NCI-H226 (cell line): ENCODE results near the gene GJD3.

ENCODE experiments used
- DNase-seq: peaks from one replicate; pipeline ENCODE4 v3.0.0-alpha.2; 2015

Gene GJD3

DNA sequence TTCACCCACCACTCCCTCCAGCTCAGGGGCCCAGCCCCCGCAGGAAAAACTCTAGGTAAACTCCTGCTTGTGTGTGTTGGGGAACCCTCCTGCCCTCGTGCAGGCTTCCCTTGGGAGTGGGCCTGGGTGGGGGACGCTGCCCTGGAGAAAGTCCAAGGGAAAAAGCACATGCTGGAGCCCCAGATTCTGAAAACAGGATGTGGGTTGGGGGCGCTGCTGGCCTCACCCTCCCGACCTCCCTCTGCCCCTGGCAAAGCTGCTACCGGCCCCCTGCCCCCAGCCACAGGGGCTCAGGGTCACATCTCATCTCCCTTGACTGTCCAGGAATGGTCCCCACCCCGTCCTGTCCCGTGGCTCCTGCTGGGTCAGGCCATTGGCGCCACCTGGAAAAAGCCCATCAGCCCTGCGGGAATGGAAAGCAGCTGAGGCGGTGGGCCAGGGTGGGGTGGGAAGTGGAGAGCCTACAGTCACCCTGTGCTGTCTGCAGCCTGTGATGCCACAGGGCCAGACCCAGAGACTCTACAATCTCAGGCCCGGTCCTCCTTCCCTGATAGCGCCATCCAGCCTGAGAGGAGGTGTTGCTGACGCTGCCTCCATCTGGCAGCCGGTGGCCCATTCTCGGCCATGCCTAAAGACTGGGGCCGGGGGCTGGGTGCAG is 2.5 kb upstream of the GJD3 start:
- no peak for DNase-seq

DNA sequence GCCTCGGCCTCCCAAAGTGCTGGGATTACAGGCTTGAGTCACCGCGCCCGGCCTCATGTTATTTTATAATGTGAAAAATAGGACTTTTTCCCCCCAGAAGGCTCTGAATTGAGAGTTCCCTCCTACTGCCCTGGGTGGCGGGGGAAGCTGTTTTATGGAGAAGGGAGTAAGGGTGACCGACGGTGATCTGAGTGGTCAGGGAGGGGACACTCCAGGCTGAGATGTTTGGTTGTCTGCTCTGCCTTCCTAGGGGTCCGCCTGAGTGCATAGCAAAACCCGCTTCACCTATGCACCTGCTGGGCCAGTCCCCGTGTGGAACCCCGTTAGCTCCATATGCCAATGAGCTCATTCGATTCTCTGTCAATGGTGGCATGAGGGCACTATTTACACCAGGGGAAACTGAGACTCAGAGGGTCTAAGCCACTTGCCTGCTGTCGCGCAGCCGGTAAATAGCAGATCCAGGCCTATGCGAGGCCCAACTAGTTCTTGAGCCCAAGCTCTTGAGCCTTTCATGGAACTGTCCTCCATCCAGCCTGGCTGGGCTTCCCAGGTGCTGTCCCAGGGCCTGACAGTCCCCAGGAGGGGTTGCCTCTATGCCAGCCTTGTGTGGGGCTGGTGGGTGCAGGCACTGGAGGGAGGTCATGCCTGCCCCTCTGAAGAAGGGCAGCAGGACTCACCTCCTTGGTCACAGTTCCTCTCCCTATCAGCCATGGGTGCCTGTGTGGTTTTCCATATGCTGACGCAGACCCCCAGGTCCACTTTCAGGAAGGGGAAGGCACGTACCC is 1.7 kb upstream of the GJD3 start:
- no peak for DNase-seq

DNA sequence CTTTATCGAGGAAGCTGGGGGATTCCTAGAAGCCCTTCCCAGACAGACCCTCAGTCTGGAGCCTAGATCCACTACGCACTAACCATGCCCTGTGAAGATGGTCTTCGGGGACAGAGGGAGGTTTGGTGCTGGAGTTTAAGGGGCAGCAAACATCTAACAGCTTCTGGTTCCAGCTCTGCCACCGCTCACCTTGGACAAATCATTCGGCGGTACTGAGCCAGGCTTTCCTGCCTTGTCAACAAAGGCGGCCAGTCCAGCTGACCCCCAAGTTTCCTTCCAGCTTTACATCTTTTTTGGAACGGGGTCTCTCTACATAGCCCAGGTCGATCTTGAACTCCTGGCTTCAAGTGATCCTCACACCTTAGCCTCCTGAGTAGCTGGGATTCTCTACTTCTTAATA is 369 bp upstream of the GJD3 start:
- no peak for DNase-seq

DNA sequence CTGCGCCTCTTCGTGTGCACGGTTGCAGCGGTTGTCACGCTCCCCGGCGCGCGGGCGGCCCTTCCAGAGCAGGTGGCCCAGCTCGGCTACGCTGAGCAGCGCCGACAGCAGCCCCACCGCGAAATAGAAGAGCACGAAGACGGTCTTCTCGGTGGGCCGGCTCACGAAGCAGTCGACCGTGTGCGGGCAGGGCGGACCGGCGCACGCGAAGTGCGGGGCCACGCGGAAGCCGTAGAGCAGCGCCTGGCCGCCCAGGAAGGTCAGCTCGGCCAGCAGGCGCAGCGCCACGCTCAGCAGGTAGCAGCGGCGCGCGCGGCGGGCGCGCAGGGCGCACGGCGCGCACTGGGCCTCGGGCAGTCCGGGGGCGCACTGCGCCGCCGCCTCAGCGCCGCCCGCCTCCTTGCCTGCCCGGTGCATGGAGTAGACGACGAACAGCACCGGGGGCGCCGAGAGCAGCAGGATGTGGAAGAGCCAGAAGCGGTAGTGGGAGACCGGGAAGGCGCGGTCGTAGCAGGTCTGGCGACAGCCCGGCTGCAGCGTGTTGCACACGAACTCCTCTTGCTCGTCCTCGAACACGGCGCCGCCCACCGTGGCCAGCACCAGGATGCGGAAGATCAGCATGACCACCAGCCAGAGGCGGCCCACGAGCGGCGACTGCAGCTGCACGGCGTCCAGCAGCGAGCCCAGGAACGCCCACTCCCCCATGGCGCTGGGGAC is 1.3 kb downstream of the GJD3 start:
- DNase-seq = no peak

DNA sequence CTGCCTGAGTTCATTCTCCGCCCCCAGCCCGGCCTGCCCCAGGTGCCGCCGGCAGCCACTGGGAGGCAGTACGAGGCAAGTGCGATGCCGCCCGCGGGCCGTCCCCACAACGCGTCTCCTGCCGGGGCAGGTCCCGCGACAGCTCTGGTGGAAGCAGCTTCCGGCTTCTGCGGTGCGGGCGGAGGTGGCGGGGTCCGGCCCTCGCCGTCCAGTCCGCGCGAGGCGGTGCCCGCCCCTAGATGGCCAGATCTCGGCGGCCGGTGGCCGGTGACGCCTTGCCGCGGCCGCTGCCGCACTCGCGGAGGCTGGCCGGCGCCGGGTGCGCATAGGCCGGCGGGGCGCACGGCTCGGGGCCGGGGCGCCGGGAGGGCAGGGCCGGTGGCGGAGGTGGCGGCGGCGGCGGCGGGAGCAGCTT is 1.8 kb downstream of the GJD3 start:
- DNase-seq = peak; percentile 79

DNA sequence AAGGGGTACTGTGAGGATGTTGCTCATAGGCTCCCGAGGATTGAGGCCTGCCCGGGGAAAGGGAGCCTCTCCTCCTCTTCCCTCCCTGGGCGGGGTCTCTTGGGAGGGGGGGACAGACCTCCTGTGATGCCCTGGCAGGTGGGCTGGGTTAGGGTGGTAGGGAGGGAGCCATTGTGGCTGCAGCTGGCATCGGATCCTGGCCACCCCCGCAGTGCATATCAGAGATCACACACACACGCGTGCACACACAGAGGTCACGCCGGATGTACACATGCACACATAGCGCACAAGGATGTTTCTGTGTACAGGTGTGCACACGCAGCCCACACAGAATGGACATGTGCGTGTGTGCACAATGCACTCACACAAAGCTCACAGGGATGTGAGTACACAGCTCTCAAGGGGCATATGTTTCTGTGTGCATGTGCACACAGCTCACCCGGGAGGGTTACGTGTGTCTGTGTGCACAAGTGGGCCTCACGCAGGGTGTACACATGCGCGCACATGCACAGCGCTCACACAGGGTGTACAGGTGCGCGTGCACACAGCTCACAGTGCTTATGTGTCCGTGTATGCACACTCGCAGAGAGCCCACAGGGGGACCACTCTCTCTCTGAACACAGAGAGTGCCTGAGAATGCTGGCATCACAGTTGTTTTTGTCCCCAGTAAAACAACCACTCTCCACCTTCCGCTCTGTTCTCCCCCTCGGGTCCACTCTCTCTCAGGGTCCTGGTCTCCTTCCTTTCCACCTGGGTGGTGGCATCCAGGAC is 2.4 kb downstream of the GJD3 start:
- no peak for DNase-seq

DNA sequence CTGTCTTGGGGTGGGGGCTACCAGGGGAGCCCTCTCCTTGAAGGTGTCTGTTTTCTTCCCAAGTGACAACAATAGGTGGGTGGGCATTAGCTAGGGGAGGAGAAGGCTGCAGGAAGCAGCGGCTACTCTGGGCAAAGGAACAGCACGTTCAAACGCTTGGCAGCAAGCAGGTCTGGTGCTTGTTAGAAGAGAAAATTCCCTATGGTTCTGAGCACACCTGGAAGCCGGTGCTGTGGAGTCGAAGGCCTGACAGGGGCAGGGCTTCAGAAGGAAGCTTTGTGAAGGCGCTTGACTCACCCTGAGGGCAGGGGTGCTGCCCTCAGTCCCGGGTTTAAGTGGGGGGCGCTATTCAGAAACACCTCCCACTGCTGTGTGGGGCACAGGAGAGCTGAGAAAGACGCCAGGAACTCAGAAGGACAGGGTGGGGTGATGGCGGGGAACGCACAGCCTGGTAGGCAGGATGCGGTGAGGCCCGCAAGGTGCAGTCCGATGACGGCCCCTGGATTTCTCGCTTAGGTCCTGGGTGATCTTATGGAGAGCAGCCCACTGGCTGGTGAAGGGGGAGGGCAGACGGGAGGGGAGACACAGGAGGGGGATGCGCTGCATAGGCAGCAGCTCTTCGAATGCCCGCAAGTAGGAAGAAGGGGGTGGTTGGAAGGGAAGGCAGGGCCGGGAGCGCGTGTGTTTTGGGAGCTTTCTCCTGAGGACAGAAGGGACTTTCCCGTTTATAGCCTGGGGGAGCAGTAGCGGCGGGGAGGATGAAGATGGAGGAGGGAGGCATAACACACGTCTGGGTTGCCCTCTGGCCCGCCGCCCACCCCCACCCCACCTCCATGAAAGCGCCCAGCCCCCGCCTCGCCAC is 3.2 kb downstream of the GJD3 start:
- DNase-seq = no peak

DNA sequence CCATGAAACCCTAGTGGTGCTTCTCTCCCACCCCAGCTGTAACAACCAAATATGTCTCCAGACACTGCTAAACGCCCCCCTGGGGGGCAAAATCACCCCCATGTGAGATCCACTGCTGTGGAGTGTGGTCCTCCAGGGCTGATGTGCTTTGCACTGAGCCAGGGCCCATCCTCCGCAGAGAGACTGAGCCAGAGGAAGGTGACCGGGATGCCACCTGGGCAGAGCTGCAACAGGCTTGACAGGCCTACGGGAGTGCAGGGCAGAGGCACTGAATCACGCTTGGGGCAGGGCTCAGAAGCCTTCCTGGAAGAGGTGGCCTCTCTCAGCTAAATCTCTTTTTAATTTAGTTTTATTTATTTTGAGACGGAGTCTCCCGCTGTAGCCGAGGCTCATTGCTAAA is 4.4 kb downstream of the GJD3 start:
- DNase-seq = no peak

DNA sequence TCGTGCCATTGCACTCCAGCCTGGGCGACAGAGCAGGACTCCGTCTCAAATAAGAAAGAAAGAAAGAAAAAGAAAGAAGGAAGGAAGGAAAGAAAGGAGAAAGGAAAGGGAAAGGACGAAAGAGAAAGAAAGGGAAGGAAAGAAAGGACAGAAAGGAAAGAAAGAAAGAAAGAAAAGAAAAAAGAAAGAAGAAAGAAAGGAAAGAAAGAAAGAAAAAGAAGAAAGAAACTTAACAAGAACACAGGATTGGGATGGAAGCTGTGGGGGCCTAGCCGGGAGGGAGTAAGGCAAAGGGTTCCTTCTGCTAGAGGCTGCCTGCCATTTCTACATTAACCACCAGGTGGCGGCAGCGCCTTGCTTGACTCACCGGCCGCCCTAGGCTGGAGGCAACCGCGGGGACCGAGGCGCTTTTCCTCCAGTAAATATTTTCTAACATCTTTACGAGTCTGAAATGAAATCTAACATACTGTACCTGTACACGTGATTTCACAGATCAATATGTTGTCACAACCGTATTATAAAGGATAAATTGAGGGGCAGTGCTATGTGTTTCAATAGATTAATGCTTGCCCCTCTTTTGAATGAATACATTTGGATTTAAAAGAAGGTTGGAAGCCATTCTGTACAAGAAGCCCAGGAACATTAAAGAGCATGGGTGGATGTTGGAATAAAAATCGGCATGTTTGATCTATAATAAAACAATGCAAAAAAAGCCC is 6.1 kb downstream of the GJD3 start:
- DNase-seq = peak; percentile 62

DNA sequence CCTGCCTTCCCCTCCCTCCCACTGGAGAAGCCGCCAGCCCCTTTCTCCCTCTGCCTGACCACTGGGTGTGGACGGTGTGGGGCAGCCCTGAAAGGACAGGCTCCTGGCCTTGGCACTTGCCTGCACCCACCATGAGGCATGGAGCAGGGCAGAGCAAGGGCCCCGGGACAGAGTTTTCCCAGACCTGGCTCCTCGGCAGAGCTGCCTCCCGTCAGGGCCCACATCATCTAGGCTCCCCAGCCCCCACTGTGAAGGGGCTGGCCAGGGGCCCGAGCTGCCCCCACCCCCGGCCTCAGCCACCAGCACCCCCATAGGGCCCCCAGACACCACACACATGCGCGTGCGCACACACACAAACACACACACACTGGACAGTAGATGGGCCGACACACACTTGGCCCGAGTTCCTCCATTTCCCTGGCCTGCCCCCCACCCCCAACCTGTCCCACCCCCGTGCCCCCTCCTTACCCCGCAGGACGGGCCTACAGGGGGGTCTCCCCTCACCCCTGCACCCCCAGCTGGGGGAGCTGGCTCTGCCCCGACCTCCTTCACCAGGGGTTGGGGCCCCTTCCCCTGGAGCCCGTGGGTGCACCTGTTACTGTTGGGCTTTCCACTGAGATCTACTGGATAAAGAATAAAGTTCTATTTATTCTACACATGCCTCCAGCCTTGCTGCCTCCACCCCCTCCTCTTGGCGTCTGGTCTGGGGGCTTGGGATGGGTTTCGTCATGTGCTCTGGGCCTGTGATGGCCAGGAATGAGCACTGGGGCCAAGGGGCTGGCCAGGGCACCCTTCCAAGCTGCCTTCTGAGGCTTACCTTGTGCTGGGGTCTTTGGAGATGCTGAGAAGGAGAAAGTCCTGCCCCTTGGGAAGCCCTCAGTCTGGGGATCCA is 7.3 kb downstream of the GJD3 start:
- no peak for DNase-seq

DNA sequence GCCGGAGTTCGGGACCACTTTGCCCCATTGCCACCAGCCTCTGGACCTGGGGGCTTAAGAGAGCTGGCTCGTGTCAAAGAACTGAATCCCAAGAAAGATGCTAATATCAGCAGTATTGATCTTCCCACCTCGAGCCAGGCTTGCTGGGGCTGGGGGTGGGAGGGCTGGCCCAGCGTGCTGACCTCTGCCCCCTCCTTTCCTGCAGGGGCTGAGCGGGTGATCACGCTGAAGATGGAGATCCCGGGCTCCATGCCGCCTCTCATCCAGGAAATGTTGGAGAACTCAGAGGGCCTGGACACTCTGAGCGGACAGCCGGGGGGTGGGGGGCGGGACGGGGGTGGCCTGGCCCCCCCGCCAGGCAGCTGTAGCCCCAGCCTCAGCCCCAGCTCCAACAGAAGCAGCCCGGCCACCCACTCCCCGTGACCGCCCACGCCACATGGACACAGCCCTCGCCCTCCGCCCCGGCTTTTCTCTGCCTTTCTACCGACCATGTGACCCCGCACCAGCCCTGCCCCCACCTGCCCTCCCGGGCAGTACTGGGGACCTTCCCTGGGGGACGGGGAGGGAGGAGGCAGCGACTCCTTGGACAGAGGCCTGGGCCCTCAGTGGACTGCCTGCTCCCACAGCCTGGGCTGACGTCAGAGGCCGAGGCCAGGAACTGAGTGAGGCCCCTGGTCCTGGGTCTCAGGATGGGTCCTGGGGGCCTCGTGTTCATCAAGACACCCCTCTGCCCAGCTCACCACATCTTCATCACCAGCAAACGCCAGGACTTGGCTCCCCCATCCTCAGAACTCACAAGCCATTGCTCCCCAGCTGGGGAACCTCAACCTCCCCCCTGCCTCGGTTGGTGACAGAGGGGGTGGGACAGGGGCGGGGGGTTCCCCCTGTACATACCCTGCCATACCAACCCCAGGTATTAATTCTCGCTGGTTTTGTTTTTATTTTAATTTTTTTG is 8.5 kb downstream of the GJD3 start:
- no peak for DNase-seq

DNA sequence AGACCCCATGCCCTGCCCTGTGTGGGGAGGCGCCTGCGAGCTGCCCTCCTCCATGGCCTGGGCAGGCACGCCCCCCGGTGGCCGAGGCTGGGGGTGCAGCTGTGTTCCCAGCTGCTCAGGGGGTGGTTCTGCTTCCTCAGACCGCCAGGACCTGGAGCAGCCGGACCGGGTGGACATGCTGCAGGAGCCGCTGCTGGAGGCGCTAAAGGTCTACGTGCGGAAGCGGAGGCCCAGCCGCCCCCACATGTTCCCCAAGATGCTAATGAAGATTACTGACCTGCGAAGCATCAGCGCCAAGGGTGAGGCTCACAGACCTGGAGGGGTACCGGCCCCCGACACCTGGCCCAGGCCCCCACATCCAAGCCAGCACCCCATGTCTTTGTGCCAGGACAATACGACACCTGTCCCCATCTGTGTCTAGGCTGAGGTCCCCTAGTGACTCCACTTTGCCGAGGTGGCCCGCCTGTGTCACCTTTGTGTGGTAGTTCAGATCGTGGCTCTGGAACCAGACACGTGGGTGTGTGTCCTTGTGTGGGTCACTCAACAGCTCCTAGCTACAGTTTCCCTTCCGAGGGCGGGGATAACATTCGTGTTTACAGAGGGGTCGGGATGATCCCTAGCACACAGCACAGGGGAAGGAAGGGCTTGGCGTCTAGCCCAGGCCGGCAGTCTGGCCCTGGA is 9.3 kb downstream of the GJD3 start:
- DNase-seq = no peak

DNA sequence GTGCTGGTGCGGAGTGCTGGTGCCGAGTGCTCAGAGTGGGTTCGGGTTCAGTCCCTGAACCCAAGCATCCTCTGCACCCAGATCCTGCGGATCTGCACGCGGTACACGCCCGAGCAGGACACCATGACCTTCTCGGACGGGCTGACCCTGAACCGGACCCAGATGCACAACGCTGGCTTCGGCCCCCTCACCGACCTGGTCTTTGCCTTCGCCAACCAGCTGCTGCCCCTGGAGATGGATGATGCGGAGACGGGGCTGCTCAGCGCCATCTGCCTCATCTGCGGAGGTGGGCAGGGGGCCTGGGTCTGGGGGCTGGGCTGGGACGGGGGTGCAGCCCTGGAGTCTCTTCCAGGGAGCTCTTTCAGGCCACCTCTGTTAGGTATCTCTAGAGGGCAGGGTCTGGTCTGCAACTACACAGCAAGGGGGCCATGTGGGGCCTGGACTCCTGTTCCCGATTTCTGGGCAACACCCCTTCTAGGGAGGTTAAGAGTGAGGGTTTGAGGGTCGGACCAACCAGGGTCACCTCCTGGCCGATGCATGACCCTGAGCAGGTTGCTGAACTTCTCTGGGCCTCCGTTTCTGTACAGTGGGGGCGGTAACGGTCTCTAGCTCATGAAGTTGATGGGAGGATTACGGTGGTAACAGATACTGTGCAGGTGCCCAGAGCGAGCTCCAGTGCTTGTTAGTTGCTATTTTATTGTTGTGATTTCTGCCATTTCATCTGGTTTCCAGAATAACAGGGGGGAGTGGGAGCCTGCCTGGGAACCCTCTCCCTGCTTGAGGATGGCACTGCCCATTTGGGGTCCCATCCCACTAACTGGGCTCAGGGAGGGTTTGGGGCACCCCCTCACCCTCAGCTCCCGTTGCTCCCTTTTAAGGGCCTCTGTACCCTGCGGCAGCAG is 10.1 kb downstream of the GJD3 start:
- no peak for DNase-seq

DNA sequence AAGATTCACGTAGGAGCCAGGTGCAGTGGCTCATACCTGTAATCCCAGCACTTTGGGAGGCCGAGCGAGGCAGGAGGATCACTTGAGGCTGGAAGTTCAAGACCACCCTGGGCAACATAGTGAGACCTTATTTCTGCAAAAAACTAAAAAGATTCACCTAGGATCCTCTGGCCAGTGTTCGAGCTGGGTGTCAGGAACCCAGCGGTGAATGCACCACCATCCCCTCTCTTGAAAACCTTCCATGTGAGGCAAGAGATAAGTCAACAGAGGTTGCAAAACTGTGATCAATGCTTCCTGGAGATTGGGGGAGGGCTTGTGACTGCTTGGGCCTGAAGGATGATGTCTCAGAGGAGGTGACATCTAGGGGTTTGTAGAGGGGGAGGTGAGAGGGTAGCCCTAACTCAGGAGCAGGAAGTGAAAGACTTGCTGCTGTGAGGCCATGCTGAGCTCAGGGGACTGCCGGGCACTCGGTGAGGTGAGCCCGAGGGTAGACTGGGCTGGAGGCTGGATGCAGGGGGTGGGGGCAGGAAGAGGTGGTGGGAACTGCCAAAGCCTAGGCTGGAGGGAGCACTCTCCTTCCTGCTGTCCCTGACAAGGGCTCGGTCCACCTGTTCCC is 11.7 kb downstream of the GJD3 start:
- DNase-seq = no peak

DNA sequence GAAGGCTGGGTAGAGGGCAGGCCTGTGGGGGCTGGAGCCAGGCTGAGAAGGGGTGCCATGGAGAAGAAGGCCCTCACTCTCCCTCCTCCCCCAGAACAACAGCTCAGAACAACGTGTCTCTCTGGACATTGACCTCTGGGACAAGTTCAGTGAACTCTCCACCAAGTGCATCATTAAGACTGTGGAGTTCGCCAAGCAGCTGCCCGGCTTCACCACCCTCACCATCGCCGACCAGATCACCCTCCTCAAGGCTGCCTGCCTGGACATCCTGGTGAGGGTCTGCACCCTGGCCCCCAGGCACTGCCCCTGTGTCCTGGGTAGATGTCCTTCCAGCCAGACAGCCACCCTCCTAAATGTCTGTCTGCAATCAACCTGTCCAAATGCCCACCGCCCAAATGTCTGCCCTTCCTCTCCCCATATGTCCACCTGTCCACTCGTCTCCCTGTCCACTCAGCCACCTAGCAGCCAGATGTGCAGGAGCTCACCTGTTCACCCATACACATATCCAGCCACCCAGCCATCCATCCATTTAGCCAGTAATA is 12.2 kb downstream of the GJD3 start:
- no peak for DNase-seq

DNA sequence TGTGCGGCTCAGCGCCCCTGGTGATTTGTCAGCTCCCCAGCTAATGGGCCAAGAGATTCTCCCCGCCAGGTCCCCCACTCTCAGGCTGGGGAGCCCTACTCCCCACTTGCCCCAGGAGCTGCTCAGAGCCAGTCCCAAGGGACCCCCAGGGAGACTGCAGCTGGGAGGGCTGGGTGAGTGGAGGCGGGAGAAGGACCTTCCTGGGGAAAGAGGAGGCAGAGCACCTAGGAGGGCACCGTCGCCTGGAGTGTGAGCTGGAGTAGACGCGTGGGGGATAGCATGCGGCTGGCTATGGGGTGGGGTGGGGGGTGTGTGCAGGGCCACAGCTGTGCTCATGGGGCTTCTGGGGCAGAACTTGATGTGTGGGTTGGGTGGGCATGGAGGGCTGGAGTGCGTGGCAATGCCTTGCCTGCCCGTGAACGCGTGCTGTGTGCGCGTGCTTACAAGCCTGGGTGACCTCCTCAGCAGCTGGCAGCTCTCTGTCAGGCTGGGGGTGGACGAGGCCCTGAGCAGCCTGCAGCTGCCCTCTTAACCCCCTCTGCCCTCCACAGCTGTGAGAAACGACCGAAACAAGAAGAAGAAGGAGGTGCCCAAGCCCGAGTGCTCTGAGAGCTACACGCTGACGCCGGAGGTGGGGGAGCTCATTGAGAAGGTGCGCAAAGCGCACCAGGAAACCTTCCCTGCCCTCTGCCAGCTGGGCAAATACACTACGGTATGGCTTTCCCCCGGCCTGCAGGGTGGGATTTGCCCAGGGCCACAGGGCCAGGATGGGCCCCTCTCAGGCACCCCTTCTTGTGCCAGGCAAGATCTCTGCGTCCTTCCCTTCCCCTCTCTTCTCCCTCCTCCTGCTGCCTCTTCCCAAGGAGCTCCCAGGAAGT is 12.9 kb downstream of the GJD3 start:
- DNase-seq = no peak
